ES-I3 (cell line): ENCODE results near the gene TTBK1.

Experiments used
- H3K36me3 ChIP-seq: 2 replicates; pipeline ENCODE4 v1.6.1; 2013; ENCODE audit warnings: mild to moderate bottlenecking, low read length, control low read depth, moderate library complexity; ENCODE audit not compliant: insufficient read depth
- H3K4me1 ChIP-seq: 2 replicates; pipeline ENCODE4 v1.6.1; 2013; ENCODE audit warnings: mild to moderate bottlenecking, control low read depth, low read length; ENCODE audit not compliant: insufficient read depth
- H3K9ac ChIP-seq: 2 replicates; pipeline ENCODE4 v1.6.1; 2013; ENCODE audit warnings: low read depth, mild to moderate bottlenecking, low read length, moderate library complexity
- H3K9me3 ChIP-seq: 2 replicates; pipeline ENCODE4 v1.6.1; 2013; ENCODE audit warnings: mild to moderate bottlenecking, low read length, moderate library complexity; ENCODE audit not compliant: control insufficient read depth, insufficient read depth

TTBK1 gene

DNA sequence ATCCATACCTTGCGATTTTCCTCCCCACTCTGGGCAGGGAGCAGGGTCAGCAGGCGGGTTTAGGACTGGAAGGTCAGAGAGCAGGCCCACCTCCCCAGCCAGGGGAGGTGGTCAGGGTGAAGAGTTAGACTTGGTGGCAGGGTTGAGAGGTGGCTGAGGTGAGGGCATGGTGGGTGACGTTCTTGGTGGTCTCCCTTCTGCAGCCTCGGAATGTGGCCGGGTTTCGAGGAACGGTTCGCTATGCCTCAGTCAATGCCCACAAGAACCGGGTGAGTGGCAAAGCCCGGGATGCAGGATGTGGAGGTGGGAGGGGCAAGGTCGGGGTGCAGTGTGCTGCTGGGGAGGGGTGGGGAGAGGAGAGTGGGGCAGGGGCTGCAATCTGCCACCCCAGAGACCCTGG lies 11.6 kb downstream of the TTBK1 start:
- Histone ChIP-seq H3K9ac (no peak overlapping the region), H3K9me3 (no peaks in the 10 kb centered on the region), H3K4me1 (peaks cover 16% of the 10 kb centered on the region; the same call in 1 of the 2 replicates)

DNA sequence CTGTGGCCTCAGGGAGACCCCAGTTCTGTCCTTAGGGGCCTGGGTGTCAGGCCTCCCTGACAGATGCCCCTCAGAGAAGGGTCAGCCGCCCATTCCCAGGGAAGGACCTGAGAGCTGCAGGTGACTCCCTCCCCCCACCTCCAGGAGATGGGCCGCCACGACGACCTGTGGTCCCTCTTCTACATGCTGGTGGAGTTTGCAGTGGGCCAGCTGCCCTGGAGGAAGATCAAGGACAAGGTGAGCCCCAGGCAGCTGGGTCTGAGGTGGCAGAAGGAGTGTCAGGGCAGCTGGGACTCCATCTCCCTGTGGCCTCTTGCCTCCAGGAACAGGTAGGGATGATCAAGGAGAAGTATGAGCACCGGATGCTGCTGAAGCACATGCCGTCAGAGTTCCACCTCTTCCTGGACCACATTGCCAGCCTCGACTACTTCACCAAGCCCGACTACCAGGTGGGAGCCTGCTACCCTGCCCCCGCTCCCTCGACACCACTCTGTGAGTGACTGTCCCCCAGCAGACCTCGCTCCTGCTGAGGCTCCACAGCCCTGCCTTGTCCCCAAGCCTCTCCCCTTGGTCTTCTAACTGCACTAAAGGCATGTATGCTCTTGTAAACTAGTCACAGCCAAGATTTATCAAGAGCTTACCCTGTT lies 12.2 kb downstream of the TTBK1 start:
- Histone ChIP-seq H3K36me3 (no peaks in the 10 kb centered on the region), H3K4me1 (peaks cover 16% of the 10 kb centered on the region; the same call in 1 of the 2 replicates), H3K9me3 (no peaks in the 10 kb centered on the region), H3K9ac (no peak overlapping the region)

More for the DNA sequence above, 11.6 kb downstream of the TTBK1 start:
- no peaks in the 10 kb centered on the region for H3K36me3 ChIP-seq

DNA sequence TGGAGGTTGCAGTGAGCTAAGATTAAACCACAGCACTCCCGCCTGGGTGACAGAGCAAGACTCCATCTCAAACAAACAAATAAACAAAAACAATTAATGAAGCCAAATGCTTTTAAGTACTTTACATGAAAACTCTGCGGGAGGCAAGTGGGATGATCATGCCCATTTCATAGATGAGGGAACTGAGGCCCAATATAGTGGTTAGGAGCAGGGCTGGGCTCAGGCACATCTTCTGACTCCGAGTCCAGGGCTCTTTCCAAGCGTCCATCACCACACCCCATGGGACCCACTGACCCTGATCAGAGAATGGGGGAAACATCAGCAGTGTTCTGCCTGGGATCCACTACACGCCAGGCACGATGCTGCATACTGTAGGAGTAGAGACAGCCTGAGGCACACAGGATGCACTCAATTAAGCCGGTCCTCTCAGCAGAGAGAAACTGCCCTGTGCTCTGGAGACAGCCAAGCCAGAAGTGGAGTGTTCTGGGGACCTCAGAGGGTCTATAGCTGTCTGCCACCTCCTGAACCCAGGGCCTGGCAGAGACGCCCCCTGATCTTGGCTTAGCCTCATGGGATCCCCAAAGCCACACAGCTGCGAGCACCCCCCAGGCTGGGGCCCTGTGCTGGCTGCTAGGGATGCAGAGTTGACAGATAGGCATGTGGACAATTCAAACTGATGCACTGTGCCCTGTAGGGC lies 13.5 kb downstream of the TTBK1 start:
- no peaks in the 10 kb centered on the region for H3K9me3 ChIP-seq

DNA sequence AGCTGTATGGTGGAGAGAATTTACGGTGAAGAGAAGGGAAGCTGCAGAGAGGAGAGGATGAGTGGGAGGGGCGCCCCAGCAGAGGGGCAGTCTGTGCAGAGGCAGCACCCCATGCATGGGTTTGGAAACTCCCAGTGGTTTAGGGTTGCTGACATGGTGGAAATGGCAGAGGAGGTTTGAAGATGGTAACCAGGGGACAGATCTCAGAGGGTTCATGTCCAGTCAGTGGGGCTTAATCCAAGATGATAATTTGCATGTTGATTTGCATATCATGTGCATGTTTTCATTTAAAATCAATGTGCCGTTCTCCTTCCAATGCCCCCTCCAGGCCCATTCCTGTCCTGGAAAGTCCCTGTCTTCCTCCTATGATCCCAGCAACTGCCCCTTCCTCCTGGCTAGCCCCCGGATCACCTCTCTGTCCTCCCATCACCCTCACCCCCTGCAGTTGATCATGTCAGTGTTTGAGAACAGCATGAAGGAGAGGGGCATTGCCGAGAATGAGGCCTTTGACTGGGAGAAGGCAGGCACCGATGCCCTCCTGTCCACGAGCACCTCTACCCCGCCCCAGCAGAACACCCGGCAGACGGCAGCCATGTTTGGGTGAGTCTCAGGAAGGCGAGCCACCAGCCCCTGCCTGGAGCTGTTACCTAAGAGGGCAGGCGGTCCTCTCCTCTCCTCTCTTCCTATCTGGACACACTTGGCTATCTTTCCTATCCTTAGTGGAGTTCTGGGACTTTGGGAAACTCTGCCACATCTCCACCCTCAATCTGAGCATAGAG lies 14.3 kb downstream of the TTBK1 start:
- Histone ChIP-seq H3K9me3 (no peaks in the 10 kb centered on the region), H3K36me3 (no peaks in the 10 kb centered on the region), H3K4me1 (peaks cover 5% of the 10 kb centered on the region; the same call in 1 of the 2 replicates), H3K9ac (no peak overlapping the region)

More for the DNA sequence above, 13.5 kb downstream of the TTBK1 start:
- H3K4me1 ChIP-seq = peaks cover 6% of the 10 kb centered on the region; the same call in 1 of the 2 replicates
- H3K36me3 ChIP-seq = no peaks in the 10 kb centered on the region
- H3K9ac ChIP-seq = no peak overlapping the region

DNA sequence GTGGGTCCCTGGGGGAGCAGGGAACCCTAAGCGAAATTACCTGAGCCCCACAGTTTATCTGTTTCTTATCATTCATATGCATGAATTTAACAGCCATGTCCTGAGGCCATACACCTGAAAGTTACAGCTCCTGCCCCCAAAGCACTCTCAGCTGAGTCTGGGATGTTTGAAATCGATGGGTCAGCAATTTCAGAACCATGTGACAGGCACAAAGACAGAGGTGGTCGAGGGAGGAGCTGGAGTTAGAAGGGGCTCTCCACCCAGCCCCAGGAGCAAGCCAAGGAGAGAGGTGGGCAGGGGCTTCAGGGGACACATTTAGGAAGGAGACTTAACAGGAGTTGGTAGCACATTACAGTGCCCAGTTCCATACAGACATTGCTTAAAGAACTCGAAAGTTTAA lies 14.9 kb downstream of the TTBK1 start:
- no peaks in the 10 kb centered on the region for H3K36me3 ChIP-seq
- no peak overlapping the region for H3K9ac ChIP-seq
- no peaks in the 10 kb centered on the region for H3K9me3 ChIP-seq
- peaks cover 5% of the 10 kb centered on the region; the same call in 1 of the 2 replicates for H3K4me1 ChIP-seq

DNA sequence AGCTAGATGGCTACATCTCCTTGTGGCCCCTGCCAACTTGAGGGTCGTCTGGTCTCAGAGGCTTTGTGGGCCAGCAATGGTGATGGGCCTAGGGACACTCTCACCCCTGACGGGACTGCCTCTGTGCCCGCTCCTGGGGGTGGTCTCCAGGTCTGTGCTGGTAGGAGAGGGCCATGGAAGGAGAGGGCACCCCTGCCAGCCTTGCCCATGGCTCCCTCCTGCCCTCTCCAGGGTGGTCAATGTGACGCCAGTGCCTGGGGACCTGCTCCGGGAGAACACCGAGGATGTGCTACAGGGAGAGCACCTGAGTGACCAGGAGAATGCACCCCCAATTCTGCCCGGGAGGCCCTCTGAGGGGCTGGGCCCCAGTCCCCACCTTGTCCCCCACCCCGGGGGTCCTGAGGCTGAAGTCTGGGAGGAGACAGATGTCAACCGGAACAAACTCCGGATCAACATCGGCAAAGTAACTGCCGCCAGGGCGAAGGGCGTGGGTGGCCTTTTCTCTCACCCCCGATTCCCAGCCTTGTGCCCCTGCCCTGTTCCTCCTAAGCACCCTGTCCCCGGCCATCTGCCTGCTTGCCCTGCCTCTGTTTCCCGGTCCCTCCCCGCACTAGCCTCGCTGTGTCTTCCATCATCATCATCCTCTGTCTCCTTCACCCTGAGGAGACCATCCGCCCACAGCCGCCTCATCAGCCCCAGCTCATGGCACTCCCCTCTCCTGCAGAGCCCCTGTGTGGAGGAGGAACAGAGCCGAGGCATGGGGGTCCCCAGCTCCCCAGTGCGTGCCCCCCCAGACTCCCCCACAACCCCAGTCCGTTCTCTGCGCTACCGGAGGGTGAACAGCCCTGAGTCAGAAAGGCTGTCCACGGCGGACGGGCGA lies 15.8 kb downstream of the TTBK1 start:
- H3K36me3 ChIP-seq = no peaks in the 10 kb centered on the region
- H3K9ac ChIP-seq = no peak overlapping the region
- H3K9me3 ChIP-seq = no peaks in the 10 kb centered on the region
- H3K4me1 ChIP-seq = peaks cover 5% of the 10 kb centered on the region; the same call in 1 of the 2 replicates

DNA sequence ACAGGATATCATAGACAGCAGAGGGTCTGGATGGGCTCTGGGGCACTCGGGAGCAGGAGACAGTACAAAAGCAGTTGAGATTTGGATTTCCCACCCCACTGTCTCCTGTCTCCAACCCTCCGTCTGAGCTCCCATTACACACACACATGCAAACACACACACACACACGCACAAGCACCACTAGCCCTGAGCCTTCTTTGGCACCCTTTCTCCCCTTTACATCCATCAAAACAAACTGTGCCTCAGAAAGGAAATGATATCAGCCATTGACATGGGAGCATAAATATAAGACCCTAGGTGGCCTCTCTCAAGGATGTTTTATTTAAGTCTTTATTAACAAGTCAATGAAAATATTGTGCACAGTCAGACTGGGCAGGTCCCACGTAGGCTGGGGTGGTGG lies 17.5 kb downstream of the TTBK1 start:
- Histone ChIP-seq H3K36me3 (no peaks in the 10 kb centered on the region), H3K9me3 (no peaks in the 10 kb centered on the region), H3K4me1 (peaks cover 5% of the 10 kb centered on the region; the same call in 1 of the 2 replicates), H3K9ac (no peak overlapping the region)

DNA sequence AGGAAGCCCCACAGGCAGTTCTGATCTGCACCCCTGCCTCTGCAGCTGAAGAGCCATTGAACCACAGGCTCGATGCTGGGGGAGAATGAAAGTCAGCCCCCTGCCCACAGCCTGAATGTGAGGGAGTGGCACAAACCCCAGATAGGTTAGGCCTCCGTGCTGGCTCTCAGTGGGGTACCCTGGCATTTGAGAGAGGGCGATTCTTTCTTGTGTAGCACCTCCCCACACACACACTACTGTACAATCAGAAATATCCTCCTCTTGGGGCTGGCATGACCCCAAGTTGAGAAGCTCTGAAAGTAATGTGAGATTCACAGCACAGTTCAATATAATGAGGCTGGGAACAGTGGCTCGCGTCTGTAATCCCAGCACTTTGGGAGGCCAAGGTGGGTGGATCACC lies 17.9 kb downstream of the TTBK1 start:
- Histone ChIP-seq H3K4me1 (peaks cover 5% of the 10 kb centered on the region; the same call in 1 of the 2 replicates), H3K9ac (no peak overlapping the region), H3K9me3 (no peaks in the 10 kb centered on the region), H3K36me3 (no peaks in the 10 kb centered on the region)

DNA sequence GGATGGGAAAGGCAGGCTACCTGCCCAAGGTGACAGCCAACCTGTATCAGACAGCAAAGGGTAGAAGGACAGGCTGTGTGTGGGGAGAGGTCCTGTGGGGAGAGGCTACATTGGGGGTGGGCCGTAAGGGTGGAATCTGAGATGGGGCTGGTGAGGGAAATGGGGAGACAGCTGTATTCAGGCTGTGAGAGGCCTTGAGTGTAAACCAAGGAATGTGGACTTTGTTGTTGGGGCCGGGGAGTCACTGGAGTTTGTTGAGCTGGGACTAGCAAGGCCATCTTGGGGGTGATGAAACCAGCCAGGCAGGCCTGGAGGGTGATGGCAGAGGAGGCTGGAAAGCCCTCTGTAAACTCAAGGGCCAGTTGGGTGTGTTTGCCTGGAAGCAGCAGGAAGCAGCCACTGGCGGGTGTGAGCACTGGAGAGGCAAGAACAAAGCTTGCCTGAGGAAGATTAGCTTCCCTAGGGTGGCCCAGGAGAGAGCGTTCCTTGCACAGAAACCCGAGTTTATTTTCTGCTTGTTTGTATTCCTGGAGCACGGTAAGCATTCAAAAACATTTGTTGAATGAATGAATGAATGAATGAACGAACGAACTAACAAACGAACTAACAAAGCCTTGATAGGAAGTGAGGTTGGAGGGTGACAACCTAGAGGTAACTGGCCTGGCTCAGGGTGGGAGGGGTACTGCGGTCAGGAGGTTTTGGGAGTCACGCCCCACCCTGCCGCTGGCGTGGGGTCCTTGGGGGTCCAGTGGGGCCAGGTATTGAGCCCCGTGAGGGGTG lies 18.9 kb downstream of the TTBK1 start:
- H3K4me1 ChIP-seq = peaks cover 5% of the 10 kb centered on the region; the same call in 1 of the 2 replicates
- no peaks in the 10 kb centered on the region for H3K36me3 ChIP-seq
- H3K9ac ChIP-seq = no peak overlapping the region
- H3K9me3 ChIP-seq = no peaks in the 10 kb centered on the region

DNA sequence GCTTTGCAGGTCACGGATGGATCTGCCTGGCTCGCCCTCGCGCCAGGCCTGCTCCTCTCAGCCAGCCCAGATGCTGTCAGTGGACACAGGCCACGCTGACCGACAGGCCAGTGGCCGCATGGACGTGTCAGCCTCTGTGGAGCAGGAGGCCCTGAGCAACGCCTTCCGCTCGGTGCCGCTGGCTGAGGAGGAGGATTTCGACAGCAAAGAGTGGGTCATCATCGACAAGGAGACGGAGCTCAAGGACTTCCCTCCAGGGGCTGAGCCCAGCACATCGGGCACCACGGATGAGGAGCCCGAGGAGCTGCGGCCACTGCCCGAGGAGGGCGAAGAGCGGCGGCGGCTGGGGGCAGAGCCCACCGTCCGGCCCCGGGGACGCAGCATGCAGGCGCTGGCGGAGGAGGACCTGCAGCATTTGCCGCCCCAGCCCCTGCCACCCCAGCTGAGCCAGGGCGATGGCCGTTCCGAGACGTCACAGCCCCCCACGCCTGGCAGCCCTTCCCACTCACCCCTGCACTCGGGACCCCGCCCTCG lies 19.6 kb downstream of the TTBK1 start:
- Histone ChIP-seq H3K9ac (no peak overlapping the region), H3K4me1 (peaks cover 7% of the 10 kb centered on the region; the same call in 1 of the 2 replicates), H3K36me3 (no peaks in the 10 kb centered on the region), H3K9me3 (no peaks in the 10 kb centered on the region)

DNA sequence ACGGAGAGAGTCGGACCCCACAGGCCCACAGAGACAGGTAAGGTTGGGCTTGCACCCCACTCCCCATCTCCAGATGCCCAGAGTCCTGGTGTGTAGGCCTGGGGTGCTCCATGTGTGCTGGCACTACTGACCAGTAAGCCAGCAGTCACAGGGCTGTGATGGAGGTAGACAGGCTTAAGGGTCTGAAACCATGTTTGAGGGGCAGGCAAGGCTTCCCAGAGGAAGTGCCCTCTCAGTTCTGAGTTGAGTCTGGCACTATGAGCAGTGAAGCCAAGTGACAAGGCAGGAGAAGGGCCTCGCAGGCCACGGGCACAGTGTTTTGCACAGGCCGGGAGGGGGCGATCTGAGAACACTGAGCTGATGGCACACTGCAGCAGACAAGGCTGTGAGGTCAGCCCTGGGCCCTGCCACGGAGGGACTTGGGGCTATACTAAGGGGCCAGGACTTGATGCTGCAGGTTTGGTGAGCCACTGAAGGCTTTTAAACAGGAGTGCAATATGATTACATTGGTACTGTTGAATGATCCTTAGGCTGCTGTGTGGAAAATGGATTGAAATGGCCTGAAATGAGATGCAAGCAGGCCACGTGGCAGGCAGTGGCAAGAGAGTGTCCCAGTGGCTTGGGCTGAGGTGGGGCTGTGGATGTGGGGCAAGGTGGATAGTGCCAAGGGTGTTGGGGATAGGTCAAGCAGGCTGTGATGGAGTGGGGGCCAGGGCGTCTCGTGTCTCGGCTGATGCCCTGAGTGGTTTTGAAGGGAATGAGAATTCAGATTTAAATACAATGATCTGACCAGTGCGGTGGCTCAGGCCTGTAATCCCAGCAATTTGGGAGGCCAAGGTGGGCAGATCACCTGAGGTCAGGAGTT lies 20.3 kb downstream of the TTBK1 start:
- no peak overlapping the region for H3K9ac ChIP-seq
- peaks cover 10% of the 10 kb centered on the region; the same call in 1 of the 2 replicates for H3K4me1 ChIP-seq
- H3K36me3 ChIP-seq = no peaks in the 10 kb centered on the region
- no peaks in the 10 kb centered on the region for H3K9me3 ChIP-seq

DNA sequence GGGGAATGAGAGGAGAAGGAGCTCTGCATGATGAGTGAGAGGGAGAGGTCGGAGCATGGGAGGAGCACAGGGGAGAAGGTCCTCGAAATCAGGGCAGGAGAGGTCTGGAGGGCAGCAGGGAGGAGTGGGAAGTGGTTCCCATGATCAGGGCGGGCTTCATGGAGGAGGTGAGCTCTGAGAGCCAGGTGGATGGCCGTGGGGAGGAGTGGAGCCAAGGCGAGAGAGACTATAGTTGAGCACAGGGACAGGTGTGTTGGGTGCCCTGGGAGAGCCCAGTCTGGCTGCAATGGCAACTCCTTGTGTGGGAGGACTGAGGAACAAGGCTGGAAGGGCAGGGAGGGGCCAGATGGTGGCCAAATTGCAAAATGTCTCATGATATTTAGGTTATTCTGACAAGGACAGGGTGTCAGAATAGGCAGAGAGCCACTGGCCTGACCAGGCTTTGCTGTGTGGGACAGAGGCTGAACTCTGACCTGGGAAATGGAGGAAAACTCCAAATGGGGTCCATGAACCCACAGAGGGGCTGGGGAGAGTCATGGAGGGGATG lies 21.4 kb downstream of the TTBK1 start:
- H3K36me3 ChIP-seq = no peaks in the 10 kb centered on the region
- H3K4me1 ChIP-seq = peaks cover 15% of the 10 kb centered on the region; the same call in 1 of the 2 replicates
- H3K9me3 ChIP-seq = no peaks in the 10 kb centered on the region
- H3K9ac ChIP-seq = no peak overlapping the region
